HCT116 (cell line): ENCODE measurements around the gene TTLL11. TPM values are rescaled to one million over a fixed set of nuclear protein-coding genes. Genes with fewer than 3 reads are reported as not detected.
A peak's percentile ranks its signal among the peaks of the same experiment; 100 is the strongest.

ENCODE experiments used
- ATAC-seq: fragments of 200-7000 bp; cut with Tn5 transposase; 2 replicates; pipeline ENCODE4 v1.9.1; 2020; ENCODE audit warnings: mild to moderate bottlenecking, moderate library complexity
- BruUV-seq: library from RNA; stranded (reverse); fragments of 400-500 nt; replicated peaks from 2 replicates; lab custom pipeline; 2021; lab: Mats Ljungman, UMichigan
- CTCF ChIA-PET: fragments of 300-600 bp; sonication (Branson Sonifier 250); formaldehyde crosslinking; loops from one replicate; lab custom pipeline; 2021; ENCODE audit warnings: antibody characterized with exemption; lab: Charles Lee
- POLR2A ChIA-PET: fragments of 300-600, 350-600 bp; sonication (Branson Sonifier 250); formaldehyde crosslinking; loops from one replicate; lab custom pipeline; 2021; ENCODE audit warnings: antibody characterized with exemption; lab: Charles Lee
- RAD21 ChIA-PET, 2 experiments: fragments of 300-600 bp; sonication (Branson Sonifier 250); formaldehyde crosslinking; loops; one replicate each; lab custom pipeline; 2023; ENCODE audit warnings: low total read pairs in 2 of 2; ENCODE audit not compliant: uncharacterized antibody in 2 of 2, unreplicated experiment in 2 of 2, low non-redundant PET in 1 of 2; lab: Charles Lee
- DNase-seq: peaks from one replicate; pipeline ENCODE4 v3.0.0-alpha.2; 2010; ENCODE audit warnings: low read depth, low spot score
- H2AFZ ChIP-seq: fragments of 200-600 bp; shearing (Covaris generic), sonication (generic); 2 replicates; pipeline ENCODE4 v1.6.1; 2017; ENCODE audit warnings: low read depth, mixed run types, mixed read lengths, antibody characterized with exemption, low read length; ENCODE audit not compliant: poor library complexity, severe bottlenecking
- H3K27ac ChIP-seq: 2 replicates; pipeline ENCODE4 v1.5.1; 2012; ENCODE audit warnings: low read depth, low read length
- H3K27me3 ChIP-seq: fragments of 200-600 bp; sonication (generic); 2 replicates; pipeline ENCODE4 v1.6.1; 2016; ENCODE audit warnings: mixed run types, low read length, mixed read lengths; ENCODE audit not compliant: insufficient read depth
- H3K36me3 ChIP-seq, 2 experiments: fragments of 200-500 bp in 1 of 2; fragments of 200-600 bp in 1 of 2; sonication (Bioruptor generic) in 1 of 2; sonication (generic) in 1 of 2; 2 replicates each; pipeline versions ENCODE4 v1.5.1 to v1.6.1; 2014 to 2016; ENCODE audit warnings: low read length in 2 of 2, inconsistent platforms in 1 of 2, mixed read lengths in 1 of 2, mixed run types in 1 of 2; ENCODE audit not compliant: insufficient read depth in 2 of 2, control insufficient read depth in 1 of 2
- H3K4me1 ChIP-seq, 2 experiments: fragments of 200-600 bp in 1 of 2; sonication (generic) in 1 of 2; 2 replicates each; pipeline versions ENCODE4 v1.5.1 to v1.6.1; 2012 to 2017; ENCODE audit warnings: low read length in 2 of 2, inconsistent platforms in 1 of 2, mild to moderate bottlenecking in 1 of 2, mixed read lengths in 1 of 2, mixed run types in 1 of 2, moderate library complexity in 1 of 2; ENCODE audit not compliant: insufficient read depth in 2 of 2, control insufficient read depth in 1 of 2
- H3K4me2 ChIP-seq: fragments of 200-600 bp; sonication (generic); 2 replicates; pipeline ENCODE4 v1.6.1; 2017; ENCODE audit warnings: mixed run types, low read length, mixed read lengths
- H3K4me3 ChIP-seq, 2 experiments: fragments of 200-600 bp in 1 of 2; sonication (generic) in 1 of 2; replicated peaks in 1 of 2; 2 replicates each; pipeline ENCODE4 v1.5.1; 2011 to 2016; ENCODE audit warnings: low read length in 2 of 2, control low read depth in 1 of 2, low read depth in 1 of 2, mild to moderate bottlenecking in 1 of 2, mixed read lengths in 1 of 2, mixed run types in 1 of 2
- H3K79me2 ChIP-seq: fragments of 200-600 bp; sonication (generic); 2 replicates; pipeline ENCODE4 v1.6.1; 2017; ENCODE audit warnings: mild to moderate bottlenecking, mixed run types, low read length, moderate library complexity, mixed read lengths; ENCODE audit not compliant: insufficient read depth
- H3K9ac ChIP-seq: fragments of 200-600 bp; sonication (generic); 2 replicates; pipeline ENCODE4 v1.6.1; 2016; ENCODE audit warnings: low read length, mixed read lengths
- H3K9me2 ChIP-seq: fragments of 200-600 bp; sonication (generic), shearing (Covaris generic); 2 replicates; pipeline ENCODE4 v1.6.1; 2017; ENCODE audit warnings: mixed run types, mild to moderate bottlenecking, moderate library complexity; ENCODE audit not compliant: insufficient read depth
- H3K9me3 ChIP-seq, 2 experiments: fragments of 200-500 bp in 1 of 2; fragments of 200-600 bp in 1 of 2; sonication (Bioruptor generic) in 1 of 2; sonication (generic) in 1 of 2; 2 replicates each; pipeline ENCODE4 v1.6.1; 2014 to 2017; ENCODE audit warnings: low read length in 2 of 2, mixed read lengths in 2 of 2, inconsistent platforms in 1 of 2, low read depth in 1 of 2, mild to moderate bottlenecking in 1 of 2, mixed run types in 1 of 2, moderate library complexity in 1 of 2; ENCODE audit not compliant: control insufficient read depth in 1 of 2, insufficient read depth in 1 of 2
- H4K20me1 ChIP-seq: fragments of 200-600 bp; sonication (generic), shearing (Covaris generic); 2 replicates; pipeline ENCODE4 v1.6.1; 2017; ENCODE audit warnings: mixed run types, mild to moderate bottlenecking, moderate library complexity; ENCODE audit not compliant: insufficient read depth
- CBX3 ChIP-seq: IDR thresholded peaks from 2 replicates; pipeline ENCODE4 v1.6.1; 2012; ENCODE audit warnings: low read depth
- CEBPB ChIP-seq: IDR thresholded peaks from 2 replicates; pipeline ENCODE4 v1.6.1; 2012; ENCODE audit warnings: low read depth
- EGR1 ChIP-seq: IDR thresholded peaks from 2 replicates; pipeline ENCODE4 v1.6.1; 2012; ENCODE audit warnings: low read depth
- ELF1 ChIP-seq: IDR thresholded peaks from 2 replicates; pipeline ENCODE4 v1.6.1; 2012; ENCODE audit warnings: low read depth, borderline replicate concordance
- EZH2 ChIP-seq: fragments of 200-600 bp; sonication (generic); IDR thresholded peaks from 2 replicates; pipeline ENCODE4 v1.6.1; 2017; ENCODE audit warnings: antibody characterized with exemption, mixed run types
- EZH2phosphoT487 ChIP-seq: fragments of 200-600 bp; IDR thresholded peaks from 2 replicates; pipeline ENCODE4 v1.6.1; 2018; ENCODE audit warnings: antibody characterized with exemption, borderline replicate concordance
- FOSL1 ChIP-seq: IDR thresholded peaks from 2 replicates; pipeline ENCODE4 v1.6.1; 2012; ENCODE audit warnings: low read depth
- POLR2A ChIP-seq: IDR thresholded peaks from 2 replicates; pipeline ENCODE4 v1.7.0; 2011; ENCODE audit warnings: borderline replicate concordance; ENCODE audit not compliant: insufficient read depth, insufficient read length; ENCODE audit errors: extremely low read depth
- POLR2AphosphoS5 ChIP-seq: IDR thresholded peaks from 2 replicates; pipeline ENCODE4 v1.6.1; 2011; ENCODE audit warnings: mild to moderate bottlenecking, low read depth, low read length, moderate library complexity
- RAD21 ChIP-seq: IDR thresholded peaks from 2 replicates; pipeline ENCODE4 v1.6.1; 2012; ENCODE audit warnings: low read depth, mild to moderate bottlenecking
- SIN3A ChIP-seq: IDR thresholded peaks from 2 replicates; pipeline ENCODE4 v1.6.1; 2012; ENCODE audit warnings: low read depth
- SP1 ChIP-seq: IDR thresholded peaks from 2 replicates; pipeline ENCODE4 v1.6.1; 2012; ENCODE audit warnings: low read depth
- TCF7L2 ChIP-seq: IDR thresholded peaks from 2 replicates; pipeline ENCODE4 v1.7.0; 2011; ENCODE audit warnings: borderline replicate concordance, inconsistent platforms; ENCODE audit not compliant: insufficient read depth, insufficient read length; ENCODE audit errors: extremely low read depth
- ZFX ChIP-seq: fragments of 450-650 bp; IDR thresholded peaks from 2 replicates; pipeline ENCODE4 v1.6.1; 2017
- intact Hi-C: fragments of 100-400 bp; cut with micrococcal nuclease; formaldehyde crosslinking; loops from 2 replicates; pipeline ENCODE4 v1.10.0; 2022
- total RNA-seq: library from RNA; stranded (reverse); gene quantifications from one replicate; pipeline ENCODE4 v1.2.1, GENCODE V29; 2021; ENCODE audit not compliant: unreplicated experiment
- TF ChIP-seq, protein P1 (sequence below): IDR thresholded peaks from 2 replicates; pipeline ENCODE4 v1.6.1; 2012
- TF ChIP-seq, protein P2 (sequence below), 3 experiments: fragments of 200-600 bp in 1 of 3; sonication (generic) in 1 of 3; IDR thresholded peaks in 2 of 3; conservative IDR thresholded peaks in 1 of 3; 2 replicates each; pipeline ENCODE4 v1.5.1; 2012 to 2017; ENCODE audit warnings: low read depth in 2 of 3, low read length in 2 of 3, antibody characterized with exemption in 1 of 3, borderline replicate concordance in 1 of 3, control low read depth in 1 of 3, mild to moderate bottlenecking in 1 of 3, mixed read lengths in 1 of 3, mixed run types in 1 of 3, moderate library complexity in 1 of 3; ENCODE audit not compliant: insufficient read depth in 1 of 3
- TF ChIP-seq, protein P3 (sequence below): IDR thresholded peaks from 2 replicates; pipeline ENCODE4 v1.6.1; 2012; ENCODE audit warnings: low read depth

The TTLL11 gene
- total RNA-seq, 1 experiment from 2014 or later = 2.2 TPM

DNA sequence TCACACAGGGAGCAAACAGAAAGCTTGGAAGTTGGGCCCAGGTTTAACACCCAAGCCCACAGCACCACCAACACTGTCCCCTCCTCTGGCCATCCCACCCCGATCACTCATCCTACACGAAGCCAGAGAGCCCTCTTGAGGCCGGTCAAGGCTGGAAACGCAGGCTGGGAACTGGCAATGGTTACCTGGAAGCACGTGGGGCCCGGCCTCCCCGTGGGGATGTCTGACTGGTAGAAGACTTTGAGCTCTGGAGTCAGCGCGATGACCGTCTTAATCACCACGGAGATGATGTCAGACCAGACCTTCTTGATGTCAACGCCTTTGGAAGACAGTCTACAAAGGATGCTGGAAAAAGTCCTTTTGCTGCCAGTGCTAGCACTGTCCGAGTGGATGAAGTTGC is 104.1 kb downstream of the TTLL11 start:
- ATAC-seq (peak; percentile 79), DNase-seq (no peak)
- Histone ChIP-seq H3K9ac (no peak overlapping the region), H3K9me2 (no peaks in the 10 kb centered on the region), H3K4me3 (no peak overlapping the region), H3K9me3 (no peaks in the 10 kb centered on the region), H4K20me1 (no peaks in the 10 kb centered on the region), H2AFZ (no peak overlapping the region), H3K4me1 (no peaks in the 10 kb centered on the region), H3K4me2 (no peak overlapping the region), H3K27me3 (no peaks in the 10 kb centered on the region), H3K27ac (no peak overlapping the region), H3K79me2 (no peaks in the 10 kb centered on the region), H3K36me3 (no peaks in the 10 kb centered on the region)
- intact Hi-C loops = no loop called here
- ChIA-PET RAD21 (interaction anchor here in 1 of 2 experiments (0.6 kb wide), 1 partner anchor 85 kb away, joined by 3 read pairs; no protein-coding TSS in a partner anchor), CTCF (interaction anchor here (2.8 kb wide), 1 partner anchor 443 kb away, joined by 13 read pairs; no protein-coding TSS in a partner anchor), POLR2A (no interaction called here)
- TF ChIP-seq, protein P1, sequence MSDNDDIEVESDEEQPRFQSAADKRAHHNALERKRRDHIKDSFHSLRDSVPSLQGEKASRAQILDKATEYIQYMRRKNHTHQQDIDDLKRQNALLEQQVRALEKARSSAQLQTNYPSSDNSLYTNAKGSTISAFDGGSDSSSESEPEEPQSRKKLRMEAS = peak; percentile 38; the same call in 1 of the 2 replicates
- no peak for TF ChIP-seq CBX3
- peak; percentile 90 for TF ChIP-seq RAD21
- TF ChIP-seq, protein P2, sequence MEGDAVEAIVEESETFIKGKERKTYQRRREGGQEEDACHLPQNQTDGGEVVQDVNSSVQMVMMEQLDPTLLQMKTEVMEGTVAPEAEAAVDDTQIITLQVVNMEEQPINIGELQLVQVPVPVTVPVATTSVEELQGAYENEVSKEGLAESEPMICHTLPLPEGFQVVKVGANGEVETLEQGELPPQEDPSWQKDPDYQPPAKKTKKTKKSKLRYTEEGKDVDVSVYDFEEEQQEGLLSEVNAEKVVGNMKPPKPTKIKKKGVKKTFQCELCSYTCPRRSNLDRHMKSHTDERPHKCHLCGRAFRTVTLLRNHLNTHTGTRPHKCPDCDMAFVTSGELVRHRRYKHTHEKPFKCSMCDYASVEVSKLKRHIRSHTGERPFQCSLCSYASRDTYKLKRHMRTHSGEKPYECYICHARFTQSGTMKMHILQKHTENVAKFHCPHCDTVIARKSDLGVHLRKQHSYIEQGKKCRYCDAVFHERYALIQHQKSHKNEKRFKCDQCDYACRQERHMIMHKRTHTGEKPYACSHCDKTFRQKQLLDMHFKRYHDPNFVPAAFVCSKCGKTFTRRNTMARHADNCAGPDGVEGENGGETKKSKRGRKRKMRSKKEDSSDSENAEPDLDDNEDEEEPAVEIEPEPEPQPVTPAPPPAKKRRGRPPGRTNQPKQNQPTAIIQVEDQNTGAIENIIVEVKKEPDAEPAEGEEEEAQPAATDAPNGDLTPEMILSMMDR (IDR thresholded peaks at IDR 0.05 in 2 of 3, conservative IDR thresholded peaks at IDR 0.05 in 1 of 3; ENCODE audit: borderline replicate concordance in 1 of 3, insufficient read depth in 1 of 3, low read depth in 2 of 3, low read length in 2 of 3) = peak; percentile 42 to 81 (median 50); a peak in 4 of 6 replicates
- no TSS peak for BruUV-seq

DNA sequence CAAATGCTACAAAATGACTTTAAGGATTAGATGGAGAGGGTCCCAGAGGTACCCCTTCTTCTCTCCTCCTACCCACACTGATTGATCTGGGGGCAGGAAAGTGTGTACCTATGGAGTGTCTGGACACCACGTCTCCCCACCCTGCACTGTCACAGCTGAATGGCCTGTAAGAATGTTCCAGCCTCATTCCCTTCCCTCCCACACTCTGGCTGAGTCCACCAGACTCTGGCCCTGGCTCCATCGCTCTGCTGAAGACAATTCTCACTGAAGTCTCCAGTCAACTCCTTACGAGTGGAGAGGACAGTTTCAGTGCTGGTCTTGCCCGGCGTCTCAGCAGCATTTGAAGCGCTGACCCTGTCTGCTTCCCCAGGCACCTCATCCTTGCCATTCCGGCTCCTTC is 105.8 kb downstream of the TTLL11 start:
- no peaks in the 10 kb centered on the region for H3K27me3 ChIP-seq
- no peak overlapping the region for H3K27ac ChIP-seq
- H3K4me2 ChIP-seq = no peak overlapping the region
- ChIA-PET RAD21 (no interaction called here), CTCF (no interaction called here), POLR2A (no interaction called here)
- no peak overlapping the region for H2AFZ ChIP-seq
- no TSS peak for BruUV-seq
- no peak overlapping the region for H3K4me3 ChIP-seq
- no peaks in the 10 kb centered on the region for H3K9me2 ChIP-seq
- no peak for DNase-seq
- no peaks in the 10 kb centered on the region for H3K4me1 ChIP-seq
- H3K9me3 ChIP-seq = no peaks in the 10 kb centered on the region
- intact Hi-C loops = no loop called here
- no peak overlapping the region for H3K9ac ChIP-seq
- H3K79me2 ChIP-seq = no peaks in the 10 kb centered on the region
- no peaks in the 10 kb centered on the region for H4K20me1 ChIP-seq
- H3K36me3 ChIP-seq = no peaks in the 10 kb centered on the region
- no peak for ATAC-seq
- TF ChIP-seq FOSL1 (no peak), ZFX (no peak), CEBPB (no peak), TCF7L2 (no peak), POLR2A (no peak), SP1 (no peak), CBX3 (no peak), POLR2AphosphoS5 (no peak), EZH2phosphoT487 (no peak), ELF1 (no peak), EGR1 (no peak), SIN3A (no peak), EZH2 (no peak), RAD21 (no peak)
- TF ChIP-seq, protein P3, sequence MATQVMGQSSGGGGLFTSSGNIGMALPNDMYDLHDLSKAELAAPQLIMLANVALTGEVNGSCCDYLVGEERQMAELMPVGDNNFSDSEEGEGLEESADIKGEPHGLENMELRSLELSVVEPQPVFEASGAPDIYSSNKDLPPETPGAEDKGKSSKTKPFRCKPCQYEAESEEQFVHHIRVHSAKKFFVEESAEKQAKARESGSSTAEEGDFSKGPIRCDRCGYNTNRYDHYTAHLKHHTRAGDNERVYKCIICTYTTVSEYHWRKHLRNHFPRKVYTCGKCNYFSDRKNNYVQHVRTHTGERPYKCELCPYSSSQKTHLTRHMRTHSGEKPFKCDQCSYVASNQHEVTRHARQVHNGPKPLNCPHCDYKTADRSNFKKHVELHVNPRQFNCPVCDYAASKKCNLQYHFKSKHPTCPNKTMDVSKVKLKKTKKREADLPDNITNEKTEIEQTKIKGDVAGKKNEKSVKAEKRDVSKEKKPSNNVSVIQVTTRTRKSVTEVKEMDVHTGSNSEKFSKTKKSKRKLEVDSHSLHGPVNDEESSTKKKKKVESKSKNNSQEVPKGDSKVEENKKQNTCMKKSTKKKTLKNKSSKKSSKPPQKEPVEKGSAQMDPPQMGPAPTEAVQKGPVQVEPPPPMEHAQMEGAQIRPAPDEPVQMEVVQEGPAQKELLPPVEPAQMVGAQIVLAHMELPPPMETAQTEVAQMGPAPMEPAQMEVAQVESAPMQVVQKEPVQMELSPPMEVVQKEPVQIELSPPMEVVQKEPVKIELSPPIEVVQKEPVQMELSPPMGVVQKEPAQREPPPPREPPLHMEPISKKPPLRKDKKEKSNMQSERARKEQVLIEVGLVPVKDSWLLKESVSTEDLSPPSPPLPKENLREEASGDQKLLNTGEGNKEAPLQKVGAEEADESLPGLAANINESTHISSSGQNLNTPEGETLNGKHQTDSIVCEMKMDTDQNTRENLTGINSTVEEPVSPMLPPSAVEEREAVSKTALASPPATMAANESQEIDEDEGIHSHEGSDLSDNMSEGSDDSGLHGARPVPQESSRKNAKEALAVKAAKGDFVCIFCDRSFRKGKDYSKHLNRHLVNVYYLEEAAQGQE = no peak
